Body of pancreas (tissue), 4 donors: Measurements from ENCODE around the gene PIGA.

Source experiments
- CTCF ChIP-seq, 7 experiments: fragments of 450-650 bp in 4 of 7; fragments of 200-600 bp in 3 of 7; sonication (generic) in 3 of 7; IDR thresholded peaks; one replicate each; pipeline ENCODE4 v1.5.1; 2016 to 2019; ENCODE audit warnings: antibody characterized with exemption in 7 of 7
- POLR2A ChIP-seq, 3 donors: fragments of 450-650 bp; IDR thresholded peaks; one replicate each; pipeline ENCODE4 v1.6.1; 2016; ENCODE audit warnings: antibody characterized with exemption in 3 of 3, mild to moderate bottlenecking in 2 of 3

- TF ChIP-seq CTCF (IDR thresholded peaks at IDR 0.05) (no peak), POLR2A (IDR thresholded peaks at IDR 0.05) (no peak)
Measured at GRCh38 chrX:15315509-15315908, 19.8 kb downstream of the PIGA start, which contains the start of gene ASB11.
